K562 treated with DMSO at 1 percent for 4 hours (cell line): Measurements from ENCODE around the gene ZNF319. TPM values are rescaled to one million over a fixed set of nuclear protein-coding genes. Genes with fewer than 3 reads are reported as not detected.

ENCODE experiments used
- total RNA-seq: library from RNA; unstranded; fragments of 300-600 nt; gene quantifications from 2 replicates; pipeline ENCODE4 v1.2.3, GENCODE V29; 2022; ENCODE audit not compliant: insufficient read depth

Gene ZNF319
- total RNA-seq, result 5.3 and 5.8 TPM in 2 replicates

DNA sequence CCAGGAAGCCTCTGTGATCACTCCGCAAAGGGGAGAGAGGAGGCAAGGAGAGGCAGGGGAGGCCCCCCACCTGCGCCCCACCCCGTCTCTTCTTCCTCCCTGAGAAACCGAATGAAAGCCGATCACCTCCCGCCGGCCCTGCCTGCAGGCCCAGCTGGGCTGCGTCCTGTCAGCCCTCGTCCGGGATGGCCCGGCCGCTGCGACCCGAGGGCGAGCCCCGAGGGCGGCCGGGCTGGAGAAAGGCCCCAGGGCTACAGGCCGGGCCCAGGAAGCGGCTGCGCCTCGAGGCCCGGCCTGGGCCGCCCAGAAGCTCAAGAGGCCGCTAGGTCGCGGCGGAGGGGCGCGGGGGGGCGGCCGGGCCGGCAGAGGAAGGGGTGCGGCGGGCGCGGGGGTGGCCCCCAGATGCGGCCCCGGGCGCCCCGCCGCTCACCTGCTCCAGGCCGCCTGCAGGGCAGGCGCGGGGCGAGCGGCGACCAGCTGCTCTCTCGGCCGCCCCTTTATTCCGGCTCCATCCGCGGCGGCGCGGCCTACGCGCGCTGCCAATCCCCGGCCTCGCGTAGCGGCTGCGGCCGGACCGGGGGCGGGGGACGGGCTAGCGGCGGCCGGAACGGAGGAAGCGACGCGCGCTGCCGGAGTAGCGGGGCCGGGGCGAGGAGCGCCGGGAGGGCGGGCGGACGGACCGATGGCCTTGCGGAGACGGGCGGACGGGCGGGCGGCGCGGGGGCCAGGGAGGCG lies at the start of gene ZNF319:
Gene ZNF319 (minus strand): TSS at position 702 of the 735 bp plus-strand sequence. CDS start 2,407 bp downstream, outside the sequence.

DNA sequence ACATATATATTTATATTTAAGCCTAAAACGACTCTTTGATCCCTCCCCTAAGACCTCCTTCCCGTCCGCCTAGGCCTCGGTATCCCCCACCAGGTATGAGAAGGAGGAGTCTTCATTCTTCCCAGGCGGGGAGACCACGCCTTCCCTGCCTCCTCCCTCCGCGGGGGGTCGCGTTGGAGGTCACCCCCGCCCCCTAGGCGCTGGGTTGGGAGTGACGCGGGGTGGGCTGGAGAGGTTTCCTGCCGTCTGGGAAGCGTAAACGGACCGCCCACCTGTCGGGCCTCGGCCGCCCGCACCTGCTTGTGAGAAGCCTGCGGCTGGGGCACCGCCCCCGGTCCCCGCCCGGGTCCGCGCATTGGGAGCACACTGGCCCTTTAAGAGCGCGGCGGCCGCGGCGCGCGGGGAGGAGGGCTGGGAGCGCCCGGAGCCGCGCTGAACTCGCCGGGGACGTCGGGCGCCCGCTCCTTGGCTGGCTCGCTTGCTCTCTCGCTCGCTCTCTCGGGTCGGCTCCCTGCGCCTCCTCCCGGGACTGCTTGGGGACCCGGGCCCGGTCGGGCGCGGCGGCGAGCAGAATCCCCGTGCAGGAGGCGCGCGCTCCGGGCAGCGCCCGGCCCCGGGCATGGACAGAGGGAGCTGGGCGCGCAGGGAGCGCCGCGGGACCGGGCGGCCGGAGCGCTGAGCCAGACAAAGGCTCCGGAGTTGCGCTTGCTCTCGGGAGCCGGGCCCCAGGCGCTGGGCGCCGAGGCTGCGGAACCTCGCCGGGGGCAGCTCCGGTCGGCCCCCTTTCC lies 25.1 kb upstream of the ZNF319 start, which contains the start of gene MMP15:
Gene MMP15 (plus strand): TSS at position 404 of the 788 bp plus-strand sequence. CDS start 597 bp downstream, outside the sequence.

DNA sequence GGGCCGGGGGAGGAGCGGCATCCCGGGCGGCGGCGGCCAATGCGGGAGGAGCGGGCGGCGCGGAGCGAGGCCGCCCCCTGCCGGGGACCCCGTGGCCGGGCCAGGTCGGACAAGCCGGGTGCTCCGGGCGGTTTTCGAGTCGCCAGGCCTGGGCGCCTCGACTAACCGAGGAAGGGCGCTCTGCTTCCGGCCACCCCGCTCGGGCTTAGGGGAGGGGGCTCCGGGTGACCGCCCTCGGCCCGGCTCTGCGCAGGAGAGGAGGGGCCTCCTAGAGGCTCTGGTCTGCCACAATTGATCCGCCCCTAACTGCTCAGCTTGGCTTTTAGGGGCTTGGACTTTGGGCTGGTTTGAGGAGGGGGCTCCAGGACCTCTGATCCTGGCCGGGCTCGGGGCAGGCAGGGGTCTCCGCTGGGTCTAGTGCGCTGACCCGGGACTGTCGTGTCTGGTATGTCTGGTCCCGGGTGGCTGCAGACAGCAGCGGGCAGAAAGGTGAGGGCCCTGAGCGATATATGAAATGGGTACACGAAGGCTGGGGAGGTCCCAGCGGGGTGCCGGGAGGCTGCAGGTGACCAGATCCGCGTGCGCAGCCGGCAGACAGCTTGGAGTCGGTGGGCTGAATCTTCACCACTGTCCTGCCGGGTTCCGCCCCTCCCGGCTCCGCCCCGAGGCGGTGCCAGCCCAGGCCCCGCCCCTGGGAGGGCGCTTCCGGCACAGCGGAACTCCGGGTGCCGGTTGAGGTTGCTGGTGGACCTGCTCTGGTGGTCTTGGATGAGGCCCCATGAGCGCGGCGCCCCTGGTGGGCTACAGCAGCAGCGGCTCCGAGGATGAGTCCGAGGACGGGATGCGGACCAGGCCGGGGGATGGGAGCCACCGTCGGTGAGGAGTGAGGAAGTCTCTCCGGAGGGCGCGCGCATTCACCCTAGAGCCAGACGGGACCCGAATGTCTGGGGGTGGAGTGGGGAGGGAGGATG lies 519 bp upstream of the ZNF319 start, which contains the start of gene USB1:
Gene USB1 (plus strand): TSS at position 702 of the 971 bp plus-strand sequence. CDS start 77 bp downstream, at position 779.

DNA sequence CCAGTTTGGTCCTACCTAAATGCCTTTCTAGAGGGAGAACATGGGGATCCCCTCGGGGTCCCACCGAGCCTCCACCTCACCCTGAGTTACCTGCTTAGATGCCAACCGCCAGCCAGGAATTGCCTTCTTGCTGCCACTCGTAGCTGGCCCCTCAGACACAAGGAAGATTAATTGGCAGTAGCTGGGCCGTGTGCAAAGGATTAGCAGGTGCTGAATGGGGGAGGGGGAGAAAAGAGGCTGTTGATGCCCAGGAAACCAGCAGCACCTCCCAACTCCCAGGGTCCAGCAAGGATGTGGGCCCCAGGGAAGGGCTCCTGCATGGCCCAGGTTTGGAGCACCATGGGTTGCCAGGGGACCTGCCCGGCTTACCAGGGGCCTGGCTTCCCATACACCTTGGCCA lies 29.5 kb downstream of the ZNF319 start, which contains the start of gene CNGB1:
Gene CNGB1 (minus strand): TSS at position 159 of the 400 bp plus-strand sequence. CDS start 3,842 bp downstream, outside the sequence.

Other genes starting within 250 kb of the ZNF319 start
- 93.2 and 108 TPM in 2 replicates for gene KIFC3, start 198.2 kb downstream of the ZNF319 start, total RNA-seq
- not detected in 2 replicates for gene CNGB1, start 29.5 kb downstream of the ZNF319 start, total RNA-seq
- gene USB1, start 735 bp upstream of the ZNF319 start, total RNA-seq, result 54.1 and 54.4 TPM in 2 replicates
- 10.8 and 12.4 TPM in 2 replicates for gene MMP15, start 25.1 kb upstream of the ZNF319 start, total RNA-seq
- 64.2 and 72.5 TPM in 2 replicates for gene CFAP20, start 128.7 kb upstream of the ZNF319 start, total RNA-seq
- 85.8 and 91.4 TPM in 2 replicates for gene CSNK2A2, start 197.4 kb upstream of the ZNF319 start, total RNA-seq